GM18526 (cell line): Measurements from ENCODE around the gene ZNF827.

ENCODE experiments used
- POLR2A ChIP-seq: IDR thresholded peaks from 3 replicates; pipeline ENCODE4 v1.6.1; 2011; ENCODE audit not compliant: insufficient read length; ENCODE audit errors: extremely low read depth

Gene ZNF827

GRCh38 chr4:145784036-145784435, 154.6 kb downstream of the ZNF827 start:
- no peak for TF ChIP-seq POLR2A

GRCh38 chr4:145782756-145783155, 155.9 kb downstream of the ZNF827 start:
- no peak for TF ChIP-seq POLR2A

DNA sequence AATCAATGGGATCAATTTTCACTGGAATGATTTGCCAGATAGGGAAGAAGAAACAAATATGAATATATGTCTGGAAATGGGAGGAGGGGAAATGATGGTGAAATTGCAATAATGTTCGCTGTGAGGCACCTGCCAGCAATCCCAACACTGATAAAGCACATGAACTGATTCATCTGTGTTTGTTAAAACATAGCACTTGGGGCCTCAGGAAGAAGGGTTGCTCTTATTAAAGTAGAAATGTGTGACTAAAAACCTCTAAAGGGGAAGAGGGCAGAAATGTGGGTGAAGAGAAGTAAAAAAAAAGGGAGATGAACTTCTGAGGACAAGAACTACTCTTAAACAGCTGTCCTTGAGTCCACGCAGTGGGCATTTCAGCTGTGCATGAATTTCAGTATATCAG, 157.3 kb downstream of the ZNF827 start:
- no peak for TF ChIP-seq POLR2A

GRCh38 chr4:145779319-145779801, 159.3 kb downstream of the ZNF827 start:
- TF ChIP-seq POLR2A: no peak

DNA sequence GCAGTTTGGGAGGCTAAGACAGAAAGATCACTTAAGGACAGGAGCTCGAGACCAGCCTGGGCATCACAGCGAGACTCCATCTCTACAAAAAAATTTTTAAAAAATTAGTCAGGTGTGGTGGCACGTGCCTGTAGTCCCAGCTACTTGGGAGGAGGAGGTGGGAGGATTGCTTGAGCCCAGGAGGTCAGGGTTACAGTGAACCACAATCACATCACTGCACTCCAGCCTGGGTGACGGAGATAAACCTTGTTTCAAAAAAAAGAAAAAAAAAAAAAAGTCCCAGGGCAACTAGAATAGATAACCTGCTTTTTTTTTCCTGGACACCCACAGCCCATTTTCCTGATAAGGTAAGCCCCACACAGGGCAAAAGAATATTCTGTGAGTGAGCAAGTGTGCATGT, 162.4 kb downstream of the ZNF827 start:
- no peak for TF ChIP-seq POLR2A

DNA sequence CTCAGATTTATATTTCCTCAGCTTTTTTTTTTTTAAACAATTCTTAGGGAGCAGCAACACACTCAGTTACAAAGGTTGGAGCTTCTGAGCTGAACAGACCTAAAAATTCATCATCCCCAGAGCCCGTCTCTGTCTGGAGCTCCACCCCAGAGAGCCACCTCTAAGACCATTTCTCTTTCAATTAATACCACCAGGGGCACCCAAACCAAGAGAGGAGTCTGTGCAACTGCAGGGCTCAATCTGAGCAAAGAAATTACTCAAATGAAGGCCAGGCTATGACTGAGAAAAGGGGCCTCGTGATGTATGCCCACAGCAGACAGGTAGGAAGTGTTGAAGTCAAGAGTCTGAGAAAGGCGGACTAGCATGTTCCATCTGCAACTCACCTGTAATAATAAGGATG, 163.2 kb downstream of the ZNF827 start:
- no peak for TF ChIP-seq POLR2A

GRCh38 chr4:145774473-145774872, 164.2 kb downstream of the ZNF827 start:
- no peak for TF ChIP-seq POLR2A

GRCh38 chr4:145773581-145774234, 164.9 kb downstream of the ZNF827 start:
- TF ChIP-seq POLR2A: no peak

DNA sequence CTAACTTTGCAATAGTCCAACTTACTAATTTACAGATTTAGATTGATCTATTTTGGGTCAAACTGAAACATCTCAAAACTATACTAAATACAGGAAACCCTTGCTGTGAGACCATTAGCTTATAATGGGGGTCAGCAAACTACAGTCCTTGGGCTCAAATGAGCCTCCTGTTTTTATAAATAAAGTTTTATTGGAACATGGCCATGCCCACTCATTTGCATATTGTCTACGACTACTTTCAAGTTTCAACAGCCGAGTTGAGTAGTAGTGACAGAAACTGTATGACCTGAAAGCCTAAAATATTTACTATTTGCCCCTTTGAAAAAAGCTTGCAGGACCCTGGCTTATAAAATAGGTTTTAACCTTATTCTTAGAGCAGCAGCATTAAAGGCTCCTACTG, 166.3 kb downstream of the ZNF827 start:
- TF ChIP-seq POLR2A: no peak

DNA sequence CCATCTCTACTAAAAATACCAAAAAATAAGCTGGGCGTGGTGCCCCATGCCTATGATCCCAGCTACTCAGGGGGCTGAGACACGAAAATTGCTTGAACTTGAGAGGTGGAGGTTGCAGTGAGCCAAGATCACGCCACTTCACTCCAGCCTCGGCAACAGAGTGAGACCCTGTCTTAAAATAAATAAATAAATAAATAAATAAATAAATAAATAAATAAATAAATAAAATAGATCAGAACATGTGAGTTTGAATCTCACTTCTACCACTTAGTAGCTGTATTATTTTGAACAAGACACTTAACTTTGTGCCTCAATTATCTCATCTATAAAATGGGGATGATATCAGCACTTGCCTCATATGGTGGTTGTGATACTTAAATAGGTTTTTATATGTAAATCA, 168.5 kb downstream of the ZNF827 start:
- TF ChIP-seq POLR2A: no peak

DNA sequence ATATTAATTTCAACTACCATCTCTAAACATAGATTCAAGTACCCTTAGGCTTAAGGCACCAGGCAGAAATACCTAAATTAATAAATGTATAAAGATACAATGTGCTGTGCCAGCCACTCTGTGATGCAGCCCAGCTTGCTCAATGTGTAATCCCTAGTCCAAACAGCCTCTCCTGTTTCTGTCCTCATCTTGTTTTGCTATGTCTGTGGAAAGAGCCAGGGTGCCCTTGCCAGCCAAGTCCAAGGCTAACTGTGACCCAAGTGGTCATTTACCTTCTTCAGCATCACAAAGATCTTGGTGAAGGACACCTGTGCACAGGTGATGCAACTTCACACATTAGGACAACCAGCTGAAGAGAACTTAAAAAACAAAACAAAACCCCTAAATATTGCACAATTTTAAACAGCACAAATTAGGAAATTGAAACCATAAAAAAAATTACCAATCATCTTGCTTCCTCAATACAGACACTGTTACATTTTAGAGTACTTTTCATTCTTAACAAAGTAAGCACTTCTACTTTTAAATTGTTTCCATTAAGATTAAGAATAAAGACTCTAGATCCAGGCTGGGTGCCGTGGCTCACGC, 169.1 kb downstream of the ZNF827 start:
- no peak for TF ChIP-seq POLR2A

DNA sequence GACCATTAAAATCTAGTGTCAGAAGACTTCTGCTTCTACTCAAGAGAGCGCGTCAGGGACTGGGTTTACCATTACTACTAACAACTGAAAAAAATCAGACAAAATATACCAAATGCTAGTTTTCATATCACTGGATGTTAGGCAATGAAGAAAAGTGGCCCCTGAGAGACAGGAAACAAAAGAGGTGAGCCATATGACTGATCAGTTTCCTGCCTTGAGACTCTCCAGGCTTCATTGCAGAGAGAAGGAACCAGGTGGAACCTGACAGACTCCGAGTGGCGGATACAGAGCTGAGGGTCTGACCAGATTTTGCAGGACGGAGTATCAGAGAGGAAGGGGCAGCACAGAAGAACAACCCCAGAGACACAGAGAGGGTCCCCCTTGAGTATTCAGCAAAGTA, 172.3 kb downstream of the ZNF827 start:
- no peak for TF ChIP-seq POLR2A

- no peak for TF ChIP-seq POLR2A
Measured at GRCh38 chr4:145763399-145763798, 175.2 kb downstream of the ZNF827 start.

DNA sequence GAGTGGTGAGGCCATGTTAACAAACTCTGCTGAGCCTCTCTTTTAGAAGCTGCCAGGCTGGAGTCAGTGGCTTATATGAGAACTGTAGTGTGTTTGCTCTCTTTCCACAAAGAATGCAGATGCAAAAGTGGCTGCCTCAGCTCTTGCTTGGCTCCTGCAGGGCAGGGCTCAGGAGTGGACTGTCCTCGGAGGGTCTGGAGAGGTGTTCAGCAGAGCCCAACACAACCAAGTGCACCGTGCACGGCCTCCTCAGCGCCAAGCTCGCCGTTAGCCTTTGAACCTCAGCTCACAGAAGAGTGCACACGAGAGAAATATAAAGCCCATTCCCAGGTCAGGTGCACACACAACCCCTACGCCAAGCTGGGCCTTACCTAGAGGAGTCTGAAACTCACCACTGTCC, 175.9 kb downstream of the ZNF827 start:
- no peak for TF ChIP-seq POLR2A

GRCh38 chr4:145760961-145761929, 177.4 kb downstream of the ZNF827 start:
- no peak for TF ChIP-seq POLR2A

DNA sequence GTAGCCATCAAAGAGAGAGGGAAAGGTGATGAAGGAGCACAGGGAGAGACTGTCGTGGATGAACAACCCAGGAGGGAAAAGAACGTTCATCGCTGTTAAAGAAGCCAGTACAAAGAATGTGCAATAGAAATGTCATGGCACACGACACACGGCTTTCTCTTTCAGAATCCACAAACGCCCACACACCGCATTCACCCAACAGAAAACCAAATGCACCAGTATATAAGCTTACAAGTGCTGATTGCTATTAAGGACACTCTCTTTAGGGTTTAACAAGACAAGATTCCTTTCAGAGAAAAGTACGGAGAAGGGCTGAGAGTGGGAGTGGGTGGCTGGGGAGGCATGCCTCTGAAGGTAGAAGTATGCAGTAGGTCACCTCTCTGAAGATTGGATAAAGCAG, 178.4 kb downstream of the ZNF827 start:
- TF ChIP-seq POLR2A: no peak
